HG02763 (cell line): ENCODE results near the gene CLCN6.

Source experiments
- ATAC-seq: cut with Tn5 transposase; IDR thresholded peaks from one replicate; pipeline ENCODE4 v1.9.1; 2021; ENCODE audit warnings: mild to moderate bottlenecking, moderate library complexity; ENCODE audit not compliant: unreplicated experiment

CLCN6 gene

GRCh38 chr1:11778844-11779623 is 27.0 kb upstream of the CLCN6 start:
- ATAC-seq, result no peak

GRCh38 chr1:11779715-11780379 is 26.1 kb upstream of the CLCN6 start:
- ATAC-seq, result no peak

DNA sequence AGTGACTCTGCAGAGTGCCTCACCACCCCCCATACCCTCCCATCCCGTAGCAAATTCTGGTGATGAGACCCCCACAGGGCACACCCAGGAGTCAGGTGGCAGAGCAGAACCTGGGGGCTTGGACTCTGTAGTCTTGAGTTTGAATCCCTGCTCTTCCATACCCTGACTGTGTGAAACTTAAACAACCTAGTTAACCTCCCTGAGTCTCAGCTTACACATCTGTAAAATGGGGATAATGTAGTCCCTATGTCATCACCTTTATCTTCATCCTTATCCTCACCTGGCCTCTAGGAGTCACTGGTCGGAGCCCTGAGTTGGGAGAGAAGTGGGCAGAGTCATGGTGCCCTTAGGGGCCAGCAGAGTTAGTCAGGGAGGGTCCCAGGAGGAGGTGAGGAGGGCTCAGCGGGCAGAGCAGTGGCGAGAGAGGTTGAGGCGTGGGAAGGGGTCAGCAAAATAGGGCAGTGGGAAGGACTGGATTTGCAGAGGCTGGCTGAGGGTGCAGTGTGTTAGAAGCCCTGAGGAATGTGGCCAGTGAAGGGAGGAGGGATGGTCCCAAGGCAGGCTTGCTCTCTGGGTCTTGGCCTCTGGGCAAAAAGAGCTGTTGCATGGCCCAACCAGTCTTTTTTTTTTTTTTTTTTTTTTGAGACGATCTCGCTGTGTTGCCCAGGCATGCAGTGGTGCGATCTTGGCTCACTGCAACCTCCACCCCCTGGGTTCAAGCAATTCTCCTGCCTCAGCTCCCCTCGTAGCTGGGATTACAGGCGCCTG is 25.4 kb upstream of the CLCN6 start:
- ATAC-seq, result no peak

- no peak for ATAC-seq
These were observed 24.7 kb upstream of the CLCN6 start for GRCh38 chr1:11781297-11781696.

GRCh38 chr1:11782127-11782708 is 23.8 kb upstream of the CLCN6 start:
- no peak for ATAC-seq

DNA sequence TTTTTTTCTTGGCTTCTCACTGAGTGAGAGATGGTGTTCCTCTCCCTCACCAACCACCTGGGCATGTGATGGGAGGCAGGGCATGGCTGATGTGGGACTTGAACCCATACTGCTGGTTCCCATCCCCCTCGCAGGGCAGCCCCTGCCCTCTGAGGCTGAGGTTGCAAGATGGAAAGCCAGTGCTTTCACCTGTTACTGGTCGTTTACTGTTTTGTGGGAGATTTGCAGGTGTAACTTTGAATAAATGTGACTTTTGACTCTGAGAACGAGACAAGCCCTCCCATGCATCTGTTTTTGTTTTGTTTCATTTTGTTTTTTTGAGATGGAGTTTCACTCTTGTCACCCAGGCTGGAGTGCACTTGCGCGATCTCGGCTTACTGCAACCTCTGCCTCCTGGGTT is 22.4 kb upstream of the CLCN6 start:
- ATAC-seq, result no peak

GRCh38 chr1:11784256-11784992 is 21.6 kb upstream of the CLCN6 start:
- ATAC-seq, result no peak

DNA sequence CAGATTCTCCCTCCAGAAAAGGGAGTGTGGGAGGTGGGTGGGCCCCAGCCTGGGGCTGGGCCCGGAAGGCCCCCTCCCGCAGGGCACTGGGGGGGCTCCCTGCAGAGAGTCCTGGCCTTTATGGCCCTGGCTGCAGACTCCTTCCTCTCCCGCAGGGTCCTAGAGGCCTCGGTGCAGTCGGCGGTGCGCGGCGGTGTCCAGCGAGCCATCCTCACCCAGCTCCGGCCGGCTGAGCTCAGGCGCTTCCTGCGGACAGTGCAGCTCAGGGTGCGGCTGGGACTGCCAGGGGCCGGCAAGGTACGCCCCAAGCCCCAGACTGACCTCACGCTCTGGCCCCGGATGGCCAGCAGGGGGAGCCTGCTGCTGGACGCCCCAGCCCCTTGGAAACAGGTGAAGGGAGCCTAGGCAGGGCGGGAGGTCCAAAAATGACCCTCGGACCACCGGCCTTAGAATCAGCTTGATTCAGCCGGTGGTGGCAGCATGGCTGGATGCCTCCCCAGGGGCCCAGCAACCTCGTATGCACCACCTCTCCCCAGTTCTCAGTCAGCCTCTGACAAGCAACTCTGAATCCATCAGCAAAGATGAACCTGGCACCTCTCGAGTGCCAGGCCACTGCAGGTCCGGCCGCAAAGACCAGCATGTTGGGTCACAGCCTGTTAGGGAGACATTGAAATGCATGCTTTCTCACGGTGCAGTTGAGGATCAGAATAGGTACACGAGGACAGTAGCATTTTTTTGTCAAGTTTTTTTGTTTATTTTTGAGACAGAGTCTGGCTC is 20.8 kb upstream of the CLCN6 start:
- ATAC-seq, result no peak

- no peak for ATAC-seq
These were observed 19.8 kb upstream of the CLCN6 start for GRCh38 chr1:11786168-11786567.

- ATAC-seq, result no peak
These were observed 18.7 kb upstream of the CLCN6 start for GRCh38 chr1:11787251-11787803.

- ATAC-seq, result no peak
These were observed 18.1 kb upstream of the CLCN6 start for GRCh38 chr1:11787804-11788436.

DNA sequence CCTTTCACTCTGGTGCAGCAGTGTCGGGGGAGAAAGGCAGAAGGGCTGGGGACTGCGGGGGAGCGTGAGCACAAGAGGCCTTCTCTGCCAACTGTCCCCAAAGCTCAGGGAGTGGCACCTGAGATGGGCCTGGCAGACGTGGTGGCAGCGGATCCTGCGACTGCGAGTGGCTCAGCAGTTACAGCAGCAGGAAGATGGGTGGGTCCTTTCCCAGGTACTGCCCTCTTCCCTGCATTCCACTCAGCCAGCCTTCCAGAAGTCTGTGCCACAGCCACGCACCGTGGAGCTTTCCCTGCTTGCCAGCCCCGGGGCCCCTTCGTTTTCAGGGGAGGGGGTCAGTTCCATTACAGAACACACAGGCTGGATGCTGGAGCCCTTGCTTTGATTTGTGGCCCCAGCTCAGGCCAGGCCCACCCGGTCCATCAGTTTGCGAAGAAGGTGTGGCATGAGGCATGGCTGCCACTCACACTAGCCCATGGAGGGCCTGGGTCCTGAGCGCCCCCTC is 17.4 kb upstream of the CLCN6 start:
- ATAC-seq, result no peak

- ATAC-seq, result no peak
These were observed 16.6 kb upstream of the CLCN6 start for GRCh38 chr1:11789126-11790067.

DNA sequence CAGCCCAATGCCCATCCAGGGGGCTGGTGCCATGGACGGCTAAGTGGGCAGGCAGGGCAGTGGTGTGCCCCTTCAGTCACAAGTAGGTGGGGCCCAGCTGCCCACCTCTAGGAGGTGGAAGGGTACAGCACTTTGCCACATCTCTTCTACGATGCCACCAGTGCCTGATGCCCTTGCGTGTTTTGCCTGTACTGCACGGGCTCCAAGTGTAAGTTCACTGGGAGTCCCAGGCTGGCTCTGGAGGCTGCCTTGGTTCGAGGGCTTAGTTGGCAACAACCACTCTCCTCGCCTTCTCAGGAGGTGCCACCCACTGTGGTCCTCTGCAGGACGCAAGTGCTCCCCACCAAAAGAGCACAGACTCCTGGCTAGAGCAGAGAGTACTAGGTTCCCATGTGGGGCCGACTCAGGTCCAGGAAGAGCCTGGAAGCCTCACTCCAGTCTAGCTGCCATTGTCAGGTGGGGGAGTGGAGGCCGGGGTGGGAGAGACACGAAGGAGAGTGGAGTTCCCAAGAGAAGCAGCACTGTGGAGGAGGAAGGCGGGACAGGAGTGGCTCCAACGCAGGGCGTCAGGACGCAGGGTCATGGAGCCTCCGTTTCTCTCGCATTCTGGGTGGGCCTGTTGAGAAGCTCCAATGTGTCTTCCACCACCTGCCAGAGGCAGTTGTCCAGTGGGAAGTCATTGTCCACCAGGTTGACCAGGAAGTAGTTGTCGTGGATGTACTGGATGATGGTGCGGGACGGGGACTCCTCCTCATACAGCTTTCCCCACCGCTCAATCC is 15.7 kb upstream of the CLCN6 start:
- no peak for ATAC-seq

- ATAC-seq, result no peak
These were observed 14.9 kb upstream of the CLCN6 start for GRCh38 chr1:11790880-11791715.

GRCh38 chr1:11792106-11792505 is 13.9 kb upstream of the CLCN6 start:
- ATAC-seq, result no peak
